Measurements from ENCODE around the gene PDE10A.
A peak's percentile ranks its signal among the peaks of the same experiment; 100 is the strongest.

Gene PDE10A

GRCh38 chr6:165677091-165677490, 14.1 kb upstream of the PDE10A start:
- DNase-seq = no peak

DNA sequence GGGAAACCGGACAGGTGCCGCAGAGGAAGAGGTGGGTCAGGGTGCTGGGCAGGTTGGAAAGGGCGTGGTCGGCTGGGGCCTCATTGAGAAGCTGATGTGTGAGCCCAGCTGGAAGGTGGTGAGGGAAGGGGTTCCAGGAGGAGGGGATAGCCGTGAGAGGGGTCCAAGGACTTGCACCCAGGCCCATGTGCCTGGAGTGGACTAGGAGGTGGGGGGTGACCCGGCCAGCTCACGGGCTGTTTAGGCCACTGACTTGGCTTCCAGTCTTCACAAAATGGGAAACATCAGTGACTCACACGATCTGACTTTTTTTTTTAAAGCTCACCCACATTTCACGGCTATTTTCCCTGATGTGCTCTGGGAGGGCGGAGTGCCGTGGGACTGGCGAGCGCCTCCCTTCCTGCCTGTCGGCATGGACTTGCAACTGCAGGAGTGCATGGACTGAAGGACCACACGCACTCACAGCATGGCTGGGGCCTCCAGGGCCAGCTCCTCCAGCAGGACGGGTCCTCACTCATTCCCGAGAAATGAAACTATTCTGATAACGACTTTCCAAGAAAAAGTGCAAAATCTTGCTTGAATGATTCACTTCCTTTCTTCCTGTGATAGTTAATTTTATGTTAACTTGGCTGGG, 13.5 kb upstream of the PDE10A start:
- DNase-seq = no peak

DNA sequence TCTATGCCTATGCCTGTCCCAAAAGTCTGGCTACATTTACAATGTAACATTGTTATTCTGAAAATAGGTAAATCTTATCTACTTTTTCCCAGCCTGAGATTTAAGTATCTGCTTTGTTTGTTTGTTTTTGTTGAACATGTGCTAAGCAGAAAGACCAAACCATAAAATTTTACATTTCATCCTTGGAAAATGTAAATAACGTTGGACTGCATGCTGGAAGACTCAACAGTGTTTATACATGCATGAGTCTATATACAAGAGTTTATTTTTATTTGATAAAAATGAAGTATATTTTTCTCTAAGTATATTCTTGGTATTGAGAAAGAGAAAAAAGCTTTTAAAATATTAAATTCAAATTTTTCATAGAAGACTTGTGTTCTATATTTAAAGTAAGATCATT, 12.1 kb upstream of the PDE10A start:
- DNase-seq = no peak

- DNase-seq = no peak
Observed at GRCh38 chr6:165674155-165675029, 11.4 kb upstream of the PDE10A start.

- DNase-seq = no peak
Observed at GRCh38 chr6:165671222-165671768, 8.3 kb upstream of the PDE10A start.

DNA sequence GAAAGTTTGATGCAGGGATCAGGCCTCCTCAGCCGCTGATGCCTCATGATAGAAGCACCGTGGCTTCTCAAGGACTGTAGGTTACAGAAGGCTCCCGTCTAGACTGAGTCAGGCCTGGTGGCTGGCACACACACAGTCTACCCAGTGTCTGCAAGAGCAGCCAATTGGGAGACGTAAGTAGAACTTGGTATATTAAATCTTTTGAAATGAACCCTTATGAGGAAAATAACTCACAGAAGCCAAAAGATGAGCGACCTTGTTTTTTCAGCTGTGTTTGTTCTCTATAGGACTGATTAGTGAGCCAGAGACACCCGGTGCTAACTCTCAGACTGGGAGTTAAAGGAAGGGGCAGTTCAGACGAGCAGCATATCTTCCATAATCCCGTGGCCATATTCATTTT, 5.9 kb upstream of the PDE10A start:
- no peak for DNase-seq

DNA sequence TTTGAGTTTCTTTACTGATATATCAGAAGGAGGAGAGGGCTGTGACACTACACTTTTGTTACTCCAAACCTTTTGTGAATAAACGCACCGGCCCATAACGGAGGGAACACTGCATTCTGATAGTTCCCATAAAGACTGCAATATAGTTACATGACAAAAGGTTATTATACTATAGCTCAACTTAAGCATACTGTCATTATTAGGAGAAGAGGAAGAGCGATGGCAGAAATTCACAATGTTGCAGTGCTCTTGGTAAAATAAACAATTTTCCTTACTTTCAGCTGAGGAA, 2.3 kb upstream of the PDE10A start:
- no peak for DNase-seq

GRCh38 chr6:165664559-165665383, 1.7 kb upstream of the PDE10A start:
- peak; percentile 45 for DNase-seq

GRCh38 chr6:165663736-165664558, 906 bp upstream of the PDE10A start:
- peak; percentile 54 for DNase-seq

- peak; percentile 78 for DNase-seq
Observed at GRCh38 chr6:165663377-165663735, 315 bp upstream of the PDE10A start.

DNA sequence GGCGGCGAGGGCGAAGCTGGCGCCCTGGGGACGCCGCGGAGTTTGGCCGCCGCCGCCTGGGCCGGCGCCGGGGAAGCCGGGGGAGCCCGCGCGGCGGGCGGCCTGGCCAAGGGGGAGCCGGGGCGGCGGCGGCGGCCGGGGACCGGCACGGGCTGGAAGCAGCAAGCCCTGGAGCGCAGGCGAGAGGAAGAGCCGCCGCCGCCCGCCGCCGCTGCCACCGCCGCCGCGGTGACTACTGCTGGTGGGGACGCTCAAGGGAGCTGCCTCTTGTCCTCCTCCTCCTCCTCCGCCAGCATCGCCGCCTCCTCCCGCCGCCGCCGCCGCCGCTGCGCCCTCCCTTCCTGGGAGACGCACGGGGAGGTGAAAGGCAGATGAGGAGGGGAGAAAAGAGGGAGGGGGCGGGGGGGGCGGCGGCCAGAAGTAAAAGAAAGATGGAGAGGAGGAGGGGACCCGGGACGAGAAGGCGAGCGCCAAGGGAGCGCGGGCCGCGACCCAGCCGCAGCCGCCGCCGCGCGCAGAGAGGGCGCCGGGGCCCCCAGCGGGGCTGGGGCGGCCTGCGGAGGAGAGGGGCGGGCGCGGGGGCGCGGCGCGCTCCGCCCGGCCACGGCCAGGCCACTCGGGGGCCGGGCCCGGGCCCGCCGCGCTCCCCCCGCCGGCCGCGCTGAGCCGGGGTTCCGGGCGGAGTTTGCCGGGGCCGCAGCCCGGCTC, 846 bp downstream of the PDE10A start:
- peak; percentile 69 for DNase-seq

DNA sequence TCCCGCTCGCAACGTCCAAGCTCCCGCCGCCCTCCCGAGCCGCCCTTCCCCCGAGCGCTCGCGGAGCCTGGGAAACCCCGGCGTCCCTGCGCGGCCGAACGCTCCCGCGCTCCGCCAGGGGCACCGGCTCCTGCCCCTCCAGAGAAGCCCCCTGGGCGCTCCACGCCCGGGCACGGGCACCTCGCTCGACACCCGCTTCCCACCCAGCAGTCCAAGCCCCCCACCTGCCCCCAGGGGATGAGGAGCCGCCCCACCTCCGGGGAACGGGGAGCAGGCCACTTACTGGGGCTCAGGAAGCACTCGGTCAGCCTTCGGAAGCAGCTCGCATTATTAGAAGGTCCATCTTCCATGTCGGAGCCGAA, 1.4 kb downstream of the PDE10A start:
- no peak for DNase-seq

DNA sequence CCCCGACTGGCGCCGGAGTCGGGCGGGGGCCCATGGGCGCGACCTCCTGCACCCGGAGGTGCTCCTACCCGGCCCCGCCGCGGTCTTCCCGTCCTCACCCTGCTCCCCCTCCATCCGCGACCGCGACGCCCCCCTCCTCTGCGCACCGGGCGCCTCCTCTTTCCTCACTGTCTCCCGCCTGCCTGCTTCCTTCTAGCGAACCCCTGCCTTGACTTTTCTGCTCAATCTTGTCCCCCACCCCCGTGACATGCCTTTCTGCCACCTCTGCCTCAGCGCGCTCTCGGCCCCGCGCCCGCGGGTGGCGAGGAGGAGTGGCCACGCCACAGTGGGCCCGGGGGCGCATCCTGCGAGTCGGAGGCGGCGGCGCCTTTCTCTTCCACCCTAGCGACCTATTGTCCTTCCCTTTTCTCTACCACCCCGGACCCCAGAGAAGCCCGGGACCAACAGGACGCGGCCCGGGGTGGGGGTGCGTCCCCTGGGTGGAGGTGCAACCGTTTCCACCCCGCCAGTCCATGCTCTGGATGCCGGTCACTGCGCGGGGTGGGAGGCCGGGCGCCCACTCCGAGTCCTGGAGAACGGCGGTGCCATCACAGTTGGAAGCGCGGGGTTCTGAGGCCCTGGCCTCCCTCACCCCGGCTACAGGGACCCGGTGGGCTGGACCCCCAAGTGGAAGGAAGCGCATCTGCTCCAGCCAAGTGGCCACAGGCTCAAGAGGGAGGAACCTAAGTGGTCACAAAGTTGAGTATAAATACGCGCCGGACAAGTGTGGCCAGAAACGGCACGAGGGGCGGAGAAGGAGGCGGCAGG, 2.0 kb downstream of the PDE10A start:
- DNase-seq = peak; percentile 52

DNA sequence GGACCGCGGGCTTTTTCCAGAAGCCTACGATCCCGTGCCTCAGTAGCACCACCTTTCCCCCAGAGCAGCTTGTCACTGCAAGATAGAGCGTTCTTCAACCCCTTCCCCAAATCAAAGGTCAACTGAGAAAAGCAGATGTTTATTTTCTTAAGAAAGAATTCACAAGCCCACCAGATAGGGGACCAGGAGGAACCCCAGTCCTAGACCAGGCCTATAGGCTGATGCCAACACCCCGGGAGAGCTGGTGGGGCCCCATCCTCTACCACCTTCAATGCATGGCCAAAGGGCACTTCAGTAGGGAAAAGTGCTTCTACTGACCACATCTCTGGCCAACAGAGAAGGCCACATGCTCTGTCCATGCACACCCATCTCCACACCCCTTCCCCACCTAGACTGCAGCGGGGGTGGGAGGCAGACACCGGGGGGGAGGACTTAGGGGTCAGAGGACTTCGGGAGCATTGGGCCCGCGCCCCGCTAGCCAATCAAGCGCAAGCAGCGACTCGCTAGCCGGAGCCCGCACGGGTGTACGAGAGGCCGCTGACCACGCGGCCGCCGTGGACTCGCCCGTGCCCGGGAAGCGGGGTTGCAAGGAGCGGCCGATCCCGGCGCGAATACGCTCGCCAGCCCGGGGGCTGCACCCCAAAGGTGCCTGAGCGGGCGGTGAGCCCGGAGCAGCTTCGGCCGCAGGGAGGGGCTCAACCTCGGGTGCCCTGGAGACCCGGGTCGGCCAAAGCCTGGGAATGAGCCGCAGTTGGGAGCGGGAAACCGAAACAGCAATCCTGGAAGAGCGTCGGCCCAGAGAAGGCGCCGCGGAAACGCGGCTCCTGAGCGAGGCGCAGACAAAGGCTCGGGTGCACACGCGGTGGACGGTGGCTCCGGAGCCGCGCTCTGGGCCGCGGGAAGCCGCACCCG, 2.8 kb downstream of the PDE10A start:
- DNase-seq = peak; percentile 51

- DNase-seq = no peak
Observed at GRCh38 chr6:165658395-165659058, 4.5 kb downstream of the PDE10A start.

GRCh38 chr6:165657325-165657680, 5.7 kb downstream of the PDE10A start:
- DNase-seq = no peak

DNA sequence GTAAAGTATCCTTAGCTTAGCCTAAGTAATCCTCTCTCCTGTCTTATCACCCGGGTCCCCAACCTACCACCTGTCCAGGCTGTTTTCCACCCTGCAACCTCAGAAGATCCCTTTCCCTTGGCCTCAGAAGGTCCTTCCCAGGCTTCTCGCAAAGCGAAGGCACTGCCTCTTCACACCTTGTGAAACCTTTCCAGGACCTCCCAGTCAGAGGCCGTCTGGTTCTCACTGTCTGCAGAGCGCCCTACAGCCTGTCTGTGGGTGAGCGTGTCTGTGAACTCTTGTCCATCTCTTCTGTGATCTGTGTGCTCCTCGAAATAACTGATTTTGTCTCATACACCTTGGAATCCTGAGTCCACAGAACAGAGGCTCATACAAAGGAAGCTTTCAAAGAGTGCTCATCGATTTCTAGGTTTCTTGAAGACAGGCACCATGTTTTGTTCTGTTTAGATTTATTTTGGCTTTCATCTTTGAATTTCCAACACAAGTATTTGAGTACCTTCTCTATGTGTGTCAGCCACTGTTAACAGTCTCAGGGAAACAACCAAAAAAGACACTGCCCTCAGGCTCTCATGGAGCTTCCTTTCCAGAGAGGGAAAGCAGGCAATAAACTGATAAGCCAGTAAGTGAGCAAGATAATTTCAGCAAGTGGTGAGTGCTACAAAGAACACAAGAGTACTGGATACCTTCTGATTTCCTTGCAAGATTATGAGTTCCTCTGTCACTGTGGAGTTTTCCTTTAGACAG, 6.3 kb downstream of the PDE10A start:
- DNase-seq = no peak

DNA sequence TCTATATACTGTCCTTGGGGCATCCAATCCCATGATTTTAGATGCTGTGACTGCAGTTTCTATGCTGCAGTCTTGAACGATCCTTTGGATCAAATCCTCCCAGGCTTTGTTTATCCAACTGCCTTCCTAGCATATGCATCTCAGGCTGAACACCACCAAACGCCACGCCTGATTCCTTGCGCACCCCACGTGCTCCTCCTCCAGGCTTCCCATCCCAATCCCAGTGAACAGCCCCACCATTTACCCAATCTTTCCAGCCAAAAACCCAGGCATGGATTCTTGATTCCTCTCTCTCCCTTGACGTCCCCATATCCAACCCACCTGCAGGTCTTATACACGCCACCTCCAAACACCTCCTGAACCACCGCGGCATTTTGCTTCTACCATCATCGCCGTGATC, 7.8 kb downstream of the PDE10A start:
- no peak for DNase-seq

- DNase-seq = no peak
Observed at GRCh38 chr6:165654144-165654543, 8.9 kb downstream of the PDE10A start.

Measured in right hindlimb (tissue), 1 donor.